CD4-positive, CD25-positive, alpha-beta regulatory T cell (primary cell): ENCODE measurements around the gene RERE. TPM values are rescaled to one million over a fixed set of nuclear protein-coding genes. Genes with fewer than 3 reads are reported as not detected.
A peak's percentile ranks its signal among the peaks of the same experiment; 100 is the strongest.

ENCODE experiments used
- ATAC-seq, 2 donors: fragments of 150-1000 bp; cut with Tn5 transposase; one replicate each; pipeline ENCODE4 v1.10.0; 2021; ENCODE audit warnings: low read depth in 2 of 2, moderate number of reproducible peaks in 2 of 2, moderate library complexity in 1 of 2
- DNase-seq, 3 donors: peaks; one replicate each; pipeline versions ENCODE4 v3.0.0 to v3.0.0-alpha.2; 2012 to 2022; ENCODE audit warnings: mixed read lengths in 1 of 3
- H3K27ac ChIP-seq: one replicate; pipeline ENCODE4 v1.7.0; 2013; ENCODE audit warnings: mild to moderate bottlenecking, low read length; ENCODE audit not compliant: insufficient read depth, poor library complexity, severe bottlenecking
- H3K27me3 ChIP-seq: one replicate; pipeline ENCODE4 v1.7.0; 2013; ENCODE audit warnings: low read length; ENCODE audit not compliant: control insufficient read depth, insufficient read depth
- H3K36me3 ChIP-seq: one replicate; pipeline ENCODE4 v1.7.0; 2013; ENCODE audit warnings: mild to moderate bottlenecking, low read length, moderate library complexity; ENCODE audit not compliant: control insufficient read depth, insufficient read depth
- H3K4me1 ChIP-seq: 2 replicates; pipeline ENCODE4 v1.7.0; 2013; ENCODE audit warnings: mild to moderate bottlenecking, low read length; ENCODE audit not compliant: insufficient read depth, control insufficient read depth, poor library complexity, severe bottlenecking
- H3K4me3 ChIP-seq: one replicate; pipeline ENCODE4 v1.7.0; 2013; ENCODE audit warnings: low read depth, mild to moderate bottlenecking, low read length, moderate library complexity
- H3K9me3 ChIP-seq, 2 experiments: 1 replicate in 1 of 2; 2 replicates in 1 of 2; pipeline ENCODE4 v1.7.0; 2013; ENCODE audit warnings: low read length in 2 of 2, mild to moderate bottlenecking in 1 of 2, moderate library complexity in 1 of 2; ENCODE audit not compliant: control insufficient read depth in 2 of 2
- H3K27ac Mint-ChIP-seq, 3 donors: one replicate each; pipeline ENCODE4 v1.8.0; 2020 to 2022; ENCODE audit warnings: mild to moderate bottlenecking in 3 of 3, mixed read lengths in 3 of 3, moderate library complexity in 2 of 3
- H3K27me3 Mint-ChIP-seq: one replicate; pipeline ENCODE4 v1.8.0; 2022; ENCODE audit warnings: mild to moderate bottlenecking, mixed read lengths
- H3K36me3 Mint-ChIP-seq: one replicate; pipeline ENCODE4 v1.8.0; 2020; ENCODE audit warnings: mixed read lengths
- H3K4me1 Mint-ChIP-seq, 4 donors: one replicate each; pipeline ENCODE4 v1.8.0; 2020 to 2022; ENCODE audit warnings: mixed read lengths in 4 of 4, mild to moderate bottlenecking in 1 of 4
- H3K4me3 Mint-ChIP-seq, 4 donors: one replicate each; pipeline ENCODE4 v1.8.0; 2020 to 2022; ENCODE audit warnings: mild to moderate bottlenecking in 4 of 4, mixed read lengths in 4 of 4, moderate library complexity in 3 of 4
- H3K9me3 Mint-ChIP-seq, 7 donors: one replicate each; pipeline ENCODE4 v1.8.0; 2020 to 2022; ENCODE audit warnings: mixed read lengths in 7 of 7, mild to moderate bottlenecking in 3 of 7, moderate library complexity in 2 of 7
- polyA plus RNA-seq, 4 donors: library from polyadenylated mRNA; unstranded; fragments of 300-500 nt; fragmentation: Illumina TruSeq; gene quantifications; one replicate each; pipeline ENCODE4 v1.2.3, GENCODE V29; 2021
- total RNA-seq: library from RNA; stranded (reverse); gene quantifications from one replicate; pipeline ENCODE4 v1.2.3, GENCODE V29; 2022

Gene RERE
- total and polyA plus RNA-seq, 5 donors from 2014 or later: 3.1 to 127 (median 5.7) TPM

- no peaks in the 10 kb centered on the region for H3K27me3 Mint-ChIP-seq
- no peak for ATAC-seq
- no peak overlapping the region for H3K4me3 Mint-ChIP-seq
- Histone ChIP-seq H3K36me3 (no peaks in the 10 kb centered on the region), H3K4me1 (no peaks in the 10 kb centered on the region), H3K27ac (no peak overlapping the region), H3K4me3 (no peak overlapping the region), H3K27me3 (no peaks in the 10 kb centered on the region), H3K9me3 (no peaks in the 10 kb centered on the region)
- no peaks in the 10 kb centered on the region for H3K36me3 Mint-ChIP-seq
- H3K27ac Mint-ChIP-seq: no peak overlapping the region
- no peak for DNase-seq
- H3K4me1 Mint-ChIP-seq: no peaks in the 10 kb centered on the region
- H3K9me3 Mint-ChIP-seq: peaks cover 0 to 1% (median 0%) of the 10 kb centered on the region in 7 donors
These were observed 491.7 kb downstream of the RERE start for GRCh38 chr1:8325771-8326170.

DNA sequence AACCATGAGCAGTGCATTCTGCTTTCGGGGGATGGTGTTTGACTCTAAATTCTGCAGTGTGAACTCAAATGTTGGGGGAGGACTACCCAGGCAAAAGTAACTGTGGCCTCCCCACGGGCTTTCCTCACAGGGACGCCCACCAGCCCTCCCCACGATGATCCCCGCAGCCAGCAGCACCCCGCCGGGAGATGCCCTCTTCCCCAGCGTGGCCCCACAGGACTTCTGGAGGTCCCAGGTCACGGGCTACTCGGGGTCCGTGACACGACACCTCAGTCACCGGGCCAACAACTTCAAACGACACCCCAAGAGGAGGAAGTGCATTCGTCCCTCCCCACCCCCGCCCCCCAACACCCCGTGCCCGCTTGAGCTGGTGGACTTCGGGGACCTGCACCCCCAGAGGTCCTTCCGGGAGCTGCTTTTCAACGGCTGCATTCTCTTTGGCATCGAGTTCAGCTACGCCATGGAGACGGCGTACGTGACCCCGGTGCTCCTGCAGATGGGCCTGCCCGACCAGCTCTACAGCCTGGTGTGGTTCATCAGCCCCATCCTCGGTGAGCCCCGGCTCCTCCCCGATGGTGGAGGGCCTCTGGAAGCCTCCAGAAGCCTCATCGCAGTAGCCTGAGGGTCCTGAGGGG, 493.1 kb downstream of the RERE start:
- Mint-ChIP-seq H3K4me1 (peaks cover 0 to 2% (median under 1%) of the 10 kb centered on the region in 4 donors), H3K27ac (no peak overlapping the region), H3K4me3 (no peak overlapping the region), H3K36me3 (no peaks in the 10 kb centered on the region), H3K9me3 (no peaks in the 10 kb centered on the region), H3K27me3 (no peaks in the 10 kb centered on the region)
- H3K27me3 ChIP-seq: no peaks in the 10 kb centered on the region
- H3K36me3 ChIP-seq: no peaks in the 10 kb centered on the region
- ATAC-seq: no peak
- H3K4me3 ChIP-seq: no peak overlapping the region
- H3K4me1 ChIP-seq: no peaks in the 10 kb centered on the region
- no peak for DNase-seq
- H3K27ac ChIP-seq: no peak overlapping the region
- no peaks in the 10 kb centered on the region for H3K9me3 ChIP-seq

- Histone ChIP-seq H3K36me3 (no peaks in the 10 kb centered on the region), H3K4me1 (peaks cover under 1% of the 10 kb centered on the region), H3K27me3 (no peaks in the 10 kb centered on the region), H3K27ac (no peak overlapping the region), H3K9me3 (no peaks in the 10 kb centered on the region), H3K4me3 (no peak overlapping the region)
- H3K9me3 Mint-ChIP-seq: no peaks in the 10 kb centered on the region
- no peak overlapping the region for H3K4me3 Mint-ChIP-seq
- H3K36me3 Mint-ChIP-seq: no peaks in the 10 kb centered on the region
- no peak overlapping the region for H3K27ac Mint-ChIP-seq
- ATAC-seq (no peak), DNase-seq (no peak)
- no peaks in the 10 kb centered on the region for H3K27me3 Mint-ChIP-seq
- peaks cover 0 to 7% (median 2%) of the 10 kb centered on the region in 4 donors for H3K4me1 Mint-ChIP-seq
These were observed 493.7 kb downstream of the RERE start for GRCh38 chr1:8323706-8324105.

DNA sequence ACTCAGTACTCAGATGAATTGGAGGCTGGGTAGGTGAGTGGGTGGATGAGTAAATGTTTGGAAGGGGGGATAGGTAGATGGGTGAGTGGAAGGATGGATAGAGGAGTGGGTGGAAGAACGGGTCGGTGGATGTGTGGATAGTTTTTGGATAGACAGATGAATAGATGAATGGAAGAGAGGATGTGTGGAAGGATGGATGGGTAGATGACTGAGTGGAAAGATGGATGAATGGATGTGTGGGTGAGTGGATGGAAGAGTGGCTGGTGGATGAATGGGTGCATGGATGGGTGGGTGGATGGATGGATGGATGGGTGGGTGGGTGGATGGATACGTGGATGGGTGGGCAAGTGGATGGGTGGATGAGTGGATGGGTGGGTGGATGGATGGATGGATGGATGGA, 495.8 kb downstream of the RERE start:
- Mint-ChIP-seq H3K36me3 (no peaks in the 10 kb centered on the region), H3K27me3 (peaks cover 5% of the 10 kb centered on the region), H3K9me3 (peaks cover 0 to 2% (median 0%) of the 10 kb centered on the region in 7 donors), H3K27ac (no peak overlapping the region), H3K4me1 (peaks cover 0 to 11% (median 6%) of the 10 kb centered on the region in 4 donors), H3K4me3 (no peak overlapping the region)
- Histone ChIP-seq H3K4me3 (no peak overlapping the region), H3K27me3 (no peaks in the 10 kb centered on the region), H3K27ac (no peak overlapping the region), H3K4me1 (peaks cover 13% of the 10 kb centered on the region), H3K9me3 (no peaks in the 10 kb centered on the region), H3K36me3 (no peaks in the 10 kb centered on the region)
- DNase-seq (no peak), ATAC-seq (no peak)

- Mint-ChIP-seq H3K9me3 (peaks cover 0 to 2% (median 0%) of the 10 kb centered on the region in 7 donors), H3K27ac (peak overlapping the region in 2 of 3 donors; percentile 82), H3K4me3 (peak overlapping the region; percentile 62 to 87 (median 84)), H3K27me3 (peaks cover 21% of the 10 kb centered on the region), H3K4me1 (peaks cover 0 to 27% (median 10%) of the 10 kb centered on the region in 4 donors), H3K36me3 (no peaks in the 10 kb centered on the region)
- H3K4me3 ChIP-seq: peak overlapping the region; percentile 19
- DNase-seq (peak in 1 of 3 donors; percentile 14), ATAC-seq (peak in 1 of 2 donors; percentile 18)
- H3K27ac ChIP-seq: no peak overlapping the region
- peaks cover 13% of the 10 kb centered on the region for H3K4me1 ChIP-seq
- H3K9me3 ChIP-seq: no peaks in the 10 kb centered on the region
- H3K27me3 ChIP-seq: no peaks in the 10 kb centered on the region
- no peaks in the 10 kb centered on the region for H3K36me3 ChIP-seq
These were observed 499.0 kb downstream of the RERE start for GRCh38 chr1:8318436-8318835.

DNA sequence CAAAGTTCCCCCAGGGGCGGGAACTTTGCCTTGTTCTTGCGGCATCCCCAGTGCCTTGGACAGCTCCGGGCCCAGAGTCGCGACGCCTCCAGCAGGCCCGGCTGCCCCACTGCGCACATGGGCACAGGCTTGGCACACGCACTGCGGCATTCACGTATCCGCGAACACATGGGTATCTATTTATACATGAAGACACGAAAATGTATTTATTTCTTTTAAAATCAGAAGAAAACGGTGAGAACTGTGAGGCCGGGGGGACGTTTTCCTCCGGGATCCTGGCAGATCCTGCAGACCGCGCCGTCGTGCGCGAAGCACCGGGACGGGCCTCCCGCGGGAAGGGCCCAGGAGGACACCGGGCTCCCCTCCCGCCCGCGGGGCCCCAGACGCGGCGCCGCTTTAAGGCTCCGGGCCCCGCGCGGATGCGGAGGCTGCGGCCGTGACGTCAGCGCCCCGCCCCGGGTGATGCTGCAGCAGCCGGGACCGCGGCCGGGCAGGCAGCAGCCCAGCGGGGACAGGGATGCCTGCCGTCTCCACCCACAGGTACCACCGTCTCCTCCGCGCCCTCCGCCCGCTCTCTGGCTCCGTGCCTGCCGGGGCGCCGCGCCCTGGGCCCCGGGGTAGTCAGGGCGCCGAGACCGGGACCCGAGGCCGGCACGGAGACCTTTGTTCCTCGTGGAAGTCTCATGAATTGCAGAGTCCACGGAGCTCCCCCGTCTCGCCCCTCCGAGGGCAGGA, 499.6 kb downstream of the RERE start, which contains the start of gene SLC45A1:
Gene SLC45A1 (plus strand): TSS at position 468 of the 735 bp plus-strand sequence. CDS start 6,216 bp downstream, outside the sequence.
- H3K36me3 Mint-ChIP-seq: no peaks in the 10 kb centered on the region
- H3K9me3 Mint-ChIP-seq: peaks cover 0 to 2% (median 0%) of the 10 kb centered on the region in 7 donors
- Histone ChIP-seq H3K36me3 (no peaks in the 10 kb centered on the region), H3K4me1 (peaks cover 13% of the 10 kb centered on the region), H3K9me3 (no peaks in the 10 kb centered on the region), H3K4me3 (peak within 1 kb of the TSS; percentile 19), H3K27me3 (no peaks in the 10 kb centered on the region), H3K27ac (no peak within 1 kb of the TSS)
- peaks cover 0 to 27% (median 11%) of the 10 kb centered on the region in 4 donors for H3K4me1 Mint-ChIP-seq
- DNase-seq: peak; percentile 75 to 81 (median 81)
- peak; percentile 84 to 93 for ATAC-seq
- H3K4me3 Mint-ChIP-seq: peak within 1 kb of the TSS; percentile 79 to 91 (median 84)
- H3K27me3 Mint-ChIP-seq: peaks cover 21% of the 10 kb centered on the region
- H3K27ac Mint-ChIP-seq: peak within 1 kb of the TSS; percentile 20 to 82 (median 82)

- Histone ChIP-seq H3K27ac (no peak overlapping the region), H3K36me3 (no peaks in the 10 kb centered on the region), H3K27me3 (no peaks in the 10 kb centered on the region), H3K4me1 (peaks cover 13% of the 10 kb centered on the region), H3K4me3 (no peak overlapping the region), H3K9me3 (no peaks in the 10 kb centered on the region)
- no peaks in the 10 kb centered on the region for H3K36me3 Mint-ChIP-seq
- peaks cover 0 to 2% (median 0%) of the 10 kb centered on the region in 7 donors for H3K9me3 Mint-ChIP-seq
- H3K4me1 Mint-ChIP-seq: peaks cover 0 to 27% (median 11%) of the 10 kb centered on the region in 4 donors
- peak overlapping the region in 2 of 4 donors; percentile 16 to 43 for H3K4me3 Mint-ChIP-seq
- H3K27me3 Mint-ChIP-seq: peaks cover 21% of the 10 kb centered on the region
- DNase-seq: no peak
- peak overlapping the region in 1 of 3 donors; percentile 29 for H3K27ac Mint-ChIP-seq
- no peak for ATAC-seq
These were observed 501.6 kb downstream of the RERE start for GRCh38 chr1:8315573-8316475.
